ENCODE data around the gene SMTNL2.
"Not testable (repeated sequence)": the region's sequence is repeated elsewhere in the genome, so short reads cannot be mapped to it uniquely, and the experiment has no call there.

SMTNL2 gene

GRCh38 chr17:4605826-4606225 lies 21.5 kb downstream of the SMTNL2 start:
- no peak for DNase-seq

GRCh38 chr17:4607261-4607741 lies 23.0 kb downstream of the SMTNL2 start:
- no peak for DNase-seq

GRCh38 chr17:4607773-4608187 lies 23.5 kb downstream of the SMTNL2 start:
- DNase-seq, result no peak

- no peak for DNase-seq
Observed at GRCh38 chr17:4609761-4610160, 25.4 kb downstream of the SMTNL2 start.

GRCh38 chr17:4610162-4610561 lies 25.8 kb downstream of the SMTNL2 start:
- no peak for DNase-seq

GRCh38 chr17:4610656-4611055 lies 26.3 kb downstream of the SMTNL2 start:
- DNase-seq, result no peak

GRCh38 chr17:4616476-4616875 lies 32.1 kb downstream of the SMTNL2 start:
- DNase-seq, result no peak

- no peak for DNase-seq
Observed at GRCh38 chr17:4617090-4617489, 32.8 kb downstream of the SMTNL2 start.

- DNase-seq, result no peak
Observed at GRCh38 chr17:4617590-4618351, 33.4 kb downstream of the SMTNL2 start.

- DNase-seq, result no peak
Observed at GRCh38 chr17:4620531-4621101, 36.3 kb downstream of the SMTNL2 start.

GRCh38 chr17:4622375-4622774 lies 38.0 kb downstream of the SMTNL2 start:
- DNase-seq, result no peak

GRCh38 chr17:4623249-4623648 lies 38.9 kb downstream of the SMTNL2 start:
- no peak for DNase-seq

- DNase-seq, result not testable (repeated sequence)
Observed at GRCh38 chr17:4624451-4624911, 40.2 kb downstream of the SMTNL2 start.

- DNase-seq, result no peak
Observed at GRCh38 chr17:4625181-4625617, 40.9 kb downstream of the SMTNL2 start.

- no peak for DNase-seq
Observed at GRCh38 chr17:4626734-4627256, 42.5 kb downstream of the SMTNL2 start.

GRCh38 chr17:4631431-4631830 lies 47.1 kb downstream of the SMTNL2 start:
- DNase-seq, result no peak

GRCh38 chr17:4631836-4632580 lies 47.7 kb downstream of the SMTNL2 start:
- DNase-seq, result no peak

GRCh38 chr17:4632581-4632920 lies 48.2 kb downstream of the SMTNL2 start:
- DNase-seq, result no peak

- no peak for DNase-seq
Observed at GRCh38 chr17:4633643-4634042, 49.3 kb downstream of the SMTNL2 start.

GRCh38 chr17:4634976-4635375 lies 50.6 kb downstream of the SMTNL2 start:
- no peak for DNase-seq

GRCh38 chr17:4635823-4636375 lies 51.6 kb downstream of the SMTNL2 start:
- DNase-seq, result no peak

GRCh38 chr17:4636474-4637100 lies 52.3 kb downstream of the SMTNL2 start:
- DNase-seq, result no peak

- not testable (repeated sequence) for DNase-seq
Observed at GRCh38 chr17:4638766-4639165, 54.4 kb downstream of the SMTNL2 start.

Measured in cortex of kidney (tissue), 1 donor.